ENCODE data around the gene NBEA. TPM values are rescaled to one million over a fixed set of nuclear protein-coding genes. Genes with fewer than 3 reads are reported as not detected.

The NBEA gene
- total RNA-seq, 3 donors from 2014 or later, result 3.5 to 27.2 (median 5.2) TPM

DNA sequence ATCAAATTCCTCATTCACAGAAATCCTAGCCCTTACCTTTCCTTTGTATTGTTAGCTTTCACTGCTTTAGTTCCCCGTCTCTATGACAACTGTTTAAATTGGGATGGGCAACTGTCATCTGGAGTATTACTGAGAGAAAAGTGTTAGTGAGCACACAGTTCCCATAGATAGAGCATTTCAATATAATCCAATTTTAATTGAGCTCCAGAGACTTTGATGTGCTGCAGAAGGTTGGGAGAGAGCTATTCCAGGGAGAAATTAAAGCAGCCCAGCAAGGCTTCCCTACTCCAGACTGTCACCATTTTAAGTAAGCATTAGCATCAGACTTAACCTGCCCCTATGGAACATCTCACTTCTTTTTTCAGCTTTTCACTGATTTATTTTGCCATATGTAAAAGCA, 589.5 kb downstream of the NBEA start:
- no peaks in the 10 kb centered on the region for H3K4me1 ChIP-seq (ENCODE audit: low read depth)
- no peaks in the 10 kb centered on the region for H3K36me3 ChIP-seq (ENCODE audit: low read depth)
- no peaks in the 10 kb centered on the region for H3K9me3 ChIP-seq
- TF ChIP-seq, protein P1, sequence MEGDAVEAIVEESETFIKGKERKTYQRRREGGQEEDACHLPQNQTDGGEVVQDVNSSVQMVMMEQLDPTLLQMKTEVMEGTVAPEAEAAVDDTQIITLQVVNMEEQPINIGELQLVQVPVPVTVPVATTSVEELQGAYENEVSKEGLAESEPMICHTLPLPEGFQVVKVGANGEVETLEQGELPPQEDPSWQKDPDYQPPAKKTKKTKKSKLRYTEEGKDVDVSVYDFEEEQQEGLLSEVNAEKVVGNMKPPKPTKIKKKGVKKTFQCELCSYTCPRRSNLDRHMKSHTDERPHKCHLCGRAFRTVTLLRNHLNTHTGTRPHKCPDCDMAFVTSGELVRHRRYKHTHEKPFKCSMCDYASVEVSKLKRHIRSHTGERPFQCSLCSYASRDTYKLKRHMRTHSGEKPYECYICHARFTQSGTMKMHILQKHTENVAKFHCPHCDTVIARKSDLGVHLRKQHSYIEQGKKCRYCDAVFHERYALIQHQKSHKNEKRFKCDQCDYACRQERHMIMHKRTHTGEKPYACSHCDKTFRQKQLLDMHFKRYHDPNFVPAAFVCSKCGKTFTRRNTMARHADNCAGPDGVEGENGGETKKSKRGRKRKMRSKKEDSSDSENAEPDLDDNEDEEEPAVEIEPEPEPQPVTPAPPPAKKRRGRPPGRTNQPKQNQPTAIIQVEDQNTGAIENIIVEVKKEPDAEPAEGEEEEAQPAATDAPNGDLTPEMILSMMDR (IDR thresholded peaks at IDR 0.05), result no peak
- intact Hi-C loops (cut with DNase I, micrococcal nuclease), result no loop called here
- H3K4me3 ChIP-seq, result no peak overlapping the region
- no peak for ATAC-seq
- DNase-seq, result no peak

DNA sequence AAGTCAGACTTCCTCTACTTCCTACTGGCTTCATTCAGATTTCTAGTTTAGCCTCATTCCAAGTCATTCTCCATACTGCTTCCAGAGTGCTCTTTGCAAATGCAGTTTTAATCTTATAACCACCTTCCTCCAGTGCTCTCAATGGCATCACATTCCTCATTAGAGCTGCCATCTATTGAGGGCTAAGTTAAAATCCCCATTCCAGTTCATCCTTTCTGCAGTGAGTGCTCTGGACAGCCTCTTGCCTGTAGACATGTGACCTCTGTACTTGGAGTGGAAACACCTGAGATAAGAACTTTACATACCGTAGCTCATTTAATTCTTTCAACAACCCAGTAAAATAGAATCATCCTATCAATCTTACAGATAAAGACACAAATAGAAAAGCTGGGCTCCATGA, 592.3 kb downstream of the NBEA start:
- H3K4me3 ChIP-seq, result no peak overlapping the region
- TF ChIP-seq, protein P1 (IDR thresholded peaks at IDR 0.05), result no peak
- ATAC-seq (no peak), DNase-seq (no peak)
- no peaks in the 10 kb centered on the region for H3K36me3 ChIP-seq (ENCODE audit: low read depth)
- H3K9me3 ChIP-seq, result no peaks in the 10 kb centered on the region
- H3K4me1 ChIP-seq (ENCODE audit: low read depth), result no peaks in the 10 kb centered on the region
- intact Hi-C loops (cut with DNase I, micrococcal nuclease), result no loop called here

DNA sequence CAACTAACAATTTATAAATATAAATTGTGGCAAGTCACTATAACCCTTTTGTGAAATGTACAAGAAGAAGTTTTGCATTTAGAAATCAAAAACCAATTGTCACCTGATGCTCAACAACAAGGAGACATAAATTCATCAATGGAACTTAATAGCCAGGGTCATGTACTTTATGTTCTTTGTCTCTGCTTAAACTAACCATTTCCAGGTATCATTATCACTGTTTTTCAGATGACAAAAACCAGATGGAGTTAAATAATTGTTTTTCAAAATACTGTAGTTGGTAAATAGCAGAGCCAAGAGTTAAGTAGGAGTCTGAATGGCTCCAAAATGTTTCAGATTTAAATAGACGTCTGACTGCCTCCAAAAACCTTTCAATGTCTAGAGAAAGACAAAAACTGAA, 606.7 kb downstream of the NBEA start:
- no peaks in the 10 kb centered on the region for H3K4me1 ChIP-seq (ENCODE audit: low read depth)
- TF ChIP-seq, protein P1 (IDR thresholded peaks at IDR 0.05), result no peak
- intact Hi-C loops (cut with DNase I, micrococcal nuclease), result no loop called here
- no peaks in the 10 kb centered on the region for H3K9me3 ChIP-seq
- DNase-seq (no peak), ATAC-seq (no peak)
- no peak overlapping the region for H3K4me3 ChIP-seq
- no peaks in the 10 kb centered on the region for H3K36me3 ChIP-seq (ENCODE audit: low read depth)

DNA sequence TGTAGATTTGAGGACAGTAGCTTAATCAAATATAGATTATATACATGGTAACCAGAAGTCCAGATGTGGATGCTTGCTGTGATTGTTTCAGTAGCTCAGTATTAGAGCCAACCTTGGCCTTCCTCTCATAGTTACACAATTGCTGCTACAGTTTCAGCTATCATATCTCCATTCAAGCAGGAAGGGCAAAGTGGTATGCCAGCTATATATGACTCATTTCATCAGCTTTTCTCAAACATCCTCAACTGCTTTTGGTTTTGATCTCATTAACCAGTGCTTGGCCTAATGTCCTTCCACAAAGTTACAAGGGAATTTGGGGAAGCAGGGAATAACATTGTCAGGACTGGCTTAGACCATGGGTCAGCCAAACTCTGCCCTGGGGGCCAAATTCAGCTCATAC, 607.4 kb downstream of the NBEA start:
- ATAC-seq (peak; percentile 31), DNase-seq (no peak)
- Histone ChIP-seq H3K9me3 (no peaks in the 10 kb centered on the region), H3K4me3 (no peak overlapping the region), H3K36me3 (ENCODE audit: low read depth) (no peaks in the 10 kb centered on the region), H3K4me1 (ENCODE audit: low read depth) (no peaks in the 10 kb centered on the region)
- TF ChIP-seq, protein P1 (IDR thresholded peaks at IDR 0.05), result no peak
- intact Hi-C loops (cut with DNase I, micrococcal nuclease), result no loop called here

DNA sequence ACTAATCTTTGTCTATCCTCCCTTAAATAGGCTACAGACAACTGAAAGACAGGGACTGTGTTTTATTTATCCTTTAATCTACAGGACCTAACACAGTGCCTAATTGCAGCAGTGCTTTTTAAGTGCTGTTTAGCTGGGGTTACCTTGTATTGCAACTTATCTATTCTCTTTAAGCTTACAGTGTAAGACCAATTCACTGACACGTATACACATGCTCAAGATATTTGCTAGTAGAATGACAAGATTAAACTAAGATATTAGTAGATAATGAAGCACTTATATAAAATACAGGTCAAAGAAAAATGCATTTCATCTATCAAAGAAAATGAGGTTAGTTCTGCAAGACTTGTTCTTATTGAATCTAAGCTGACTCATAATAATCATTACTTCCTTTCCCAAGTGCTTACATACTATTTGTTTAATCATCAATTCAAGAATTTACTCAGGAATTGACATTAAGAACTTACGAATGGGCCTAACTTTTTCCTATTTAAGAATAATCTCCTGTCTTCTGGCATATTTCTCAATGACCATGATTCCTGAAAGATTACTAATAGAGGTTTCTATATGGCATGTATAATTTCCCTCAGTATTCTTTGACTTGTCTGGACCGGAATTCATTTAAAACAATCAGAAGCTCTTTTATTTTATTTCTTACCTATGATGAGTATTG, 610.2 kb downstream of the NBEA start:
- intact Hi-C loops (cut with DNase I, micrococcal nuclease), result no loop called here
- DNase-seq, result no peak
- Histone ChIP-seq H3K4me3 (no peak overlapping the region), H3K36me3 (ENCODE audit: low read depth) (no peaks in the 10 kb centered on the region), H3K4me1 (ENCODE audit: low read depth) (no peaks in the 10 kb centered on the region), H3K9me3 (no peaks in the 10 kb centered on the region)
- no peak for ATAC-seq
- TF ChIP-seq, protein P1 (IDR thresholded peaks at IDR 0.05), result no peak
